Endothelial cell of umbilical vein (primary cell): ENCODE results near the gene NONO. TPM values are rescaled to one million over a fixed set of nuclear protein-coding genes. Genes with fewer than 3 reads are reported as not detected.
"Not testable (repeated sequence)": the region's sequence is repeated elsewhere in the genome, so short reads cannot be mapped to it uniquely, and the experiment has no call there.

Experiments
- BruUV-seq: library from RNA; stranded (reverse); fragments of 400-500 nt; replicated peaks from 2 replicates; lab custom pipeline; 2021; lab: Mats Ljungman, UMichigan
- CTCF ChIA-PET: fragments of 300-600, 350-600 bp; sonication (Branson Sonifier 250); formaldehyde crosslinking; loops from one replicate; lab custom pipeline; 2021; ENCODE audit warnings: antibody characterized with exemption, inconsistent platforms; lab: Charles Lee
- POLR2A ChIA-PET: fragments of 300-600, 350-600 bp; sonication (Branson Sonifier 250); formaldehyde crosslinking; loops from one replicate; lab custom pipeline; 2021; ENCODE audit warnings: antibody characterized with exemption, inconsistent platforms; lab: Charles Lee
- DNase-seq: peaks from one replicate; pipeline ENCODE4 v3.0.0-alpha.2; 2011; ENCODE audit warnings: low read depth, low spot score
- FAIRE-seq: peaks from 2 replicates; lab custom pipeline; 2011; peaks lifted over from hg19 to GRCh38; lab: Jason Lieb, UNC
- H2AFZ ChIP-seq: 2 replicates; pipeline ENCODE4 v1.6.0; 2012; ENCODE audit warnings: low read depth, low read length, control low read depth, inconsistent platforms
- H3K27ac ChIP-seq: 2 replicates; pipeline ENCODE4 v1.5.1; 2011; ENCODE audit warnings: low read depth, mild to moderate bottlenecking, control low read depth, low read length, moderate library complexity; ENCODE audit not compliant: insufficient read depth
- H3K27me3 ChIP-seq, 2 experiments: 2 replicates each; pipeline versions ENCODE4 v1.6.0 to v1.6.1; 2011; ENCODE audit warnings: low read length in 2 of 2, mixed read lengths in 1 of 2; ENCODE audit not compliant: control insufficient read depth in 2 of 2, insufficient read depth in 2 of 2
- H3K36me3 ChIP-seq, 2 experiments: 2 replicates in 1 of 2; 3 replicates in 1 of 2; pipeline ENCODE4 v1.5.1; 2011; ENCODE audit warnings: low read length in 2 of 2, mild to moderate bottlenecking in 1 of 2, moderate library complexity in 1 of 2; ENCODE audit not compliant: control insufficient read depth in 2 of 2, insufficient read depth in 2 of 2; ENCODE audit errors: extremely low read depth in 1 of 2
- H3K4me1 ChIP-seq: 3 replicates; pipeline ENCODE4 v1.5.1; 2011; ENCODE audit warnings: mild to moderate bottlenecking, low read length; ENCODE audit not compliant: control insufficient read depth, insufficient read depth; ENCODE audit errors: extremely low read depth
- H3K4me2 ChIP-seq: 2 replicates; pipeline ENCODE4 v1.6.1; 2011; ENCODE audit warnings: low read length, control low read depth, mixed read lengths; ENCODE audit not compliant: insufficient read depth
- H3K4me3 ChIP-seq, 3 experiments: fragments of 200-600 bp in 1 of 3; sonication (generic), shearing (Covaris generic) in 1 of 3; replicated peaks in 1 of 3; 2 replicates each; pipeline ENCODE4 v1.5.1; 2011 to 2016; ENCODE audit warnings: control low read depth in 3 of 3, low read length in 3 of 3, mild to moderate bottlenecking in 2 of 3, inconsistent platforms in 1 of 3, low read depth in 1 of 3, moderate library complexity in 1 of 3; ENCODE audit not compliant: insufficient read depth in 1 of 3
- H3K79me2 ChIP-seq: 2 replicates; pipeline ENCODE4 v1.6.0; 2012; ENCODE audit warnings: low read length, inconsistent platforms; ENCODE audit not compliant: control insufficient read depth, insufficient read depth
- H3K9ac ChIP-seq: replicated peaks from 2 replicates; pipeline ENCODE3; 2011; ENCODE audit warnings: low read length, control low read depth; ENCODE audit not compliant: insufficient read depth; ENCODE audit errors: extremely low read depth
- H3K9me1 ChIP-seq: replicated peaks from 3 replicates; pipeline ENCODE4 v1.6.0; 2011; ENCODE audit warnings: mild to moderate bottlenecking, low read length; ENCODE audit not compliant: control insufficient read depth, insufficient read depth; ENCODE audit errors: extremely low read depth
- H3K9me3 ChIP-seq: replicated peaks from 2 replicates; pipeline ENCODE4 v1.5.1; 2012; ENCODE audit warnings: low read length, inconsistent platforms; ENCODE audit not compliant: control insufficient read depth, insufficient read depth
- H4K20me1 ChIP-seq: replicated peaks from 2 replicates; pipeline ENCODE3; 2011; ENCODE audit warnings: mild to moderate bottlenecking, low read length; ENCODE audit not compliant: control insufficient read depth, insufficient read depth; ENCODE audit errors: extremely low read depth
- CTCF ChIP-seq, 2 donors: IDR thresholded peaks; 1 replicate in 1 of 2; 2 replicates in 1 of 2; pipeline ENCODE4 v1.5.1; 2011; ENCODE audit warnings: low read length in 2 of 2, mild to moderate bottlenecking in 2 of 2, moderate library complexity in 2 of 2, control low read depth in 1 of 2, inconsistent platforms in 1 of 2, low read depth in 1 of 2; ENCODE audit not compliant: insufficient read depth in 1 of 2; ENCODE audit errors: extremely low read depth in 1 of 2
- EZH2 ChIP-seq: IDR thresholded peaks from 2 replicates; pipeline ENCODE4 v1.6.1; 2012; ENCODE audit warnings: borderline replicate concordance, low read depth, mild to moderate bottlenecking, moderate library complexity, low read length, inconsistent platforms; ENCODE audit not compliant: severe bottlenecking
- FOS ChIP-seq: IDR thresholded peaks from 2 replicates; pipeline ENCODE4 v1.6.1; 2011; ENCODE audit warnings: mild to moderate bottlenecking, low read length, moderate library complexity, borderline replicate concordance; ENCODE audit not compliant: insufficient read depth
- GATA2 ChIP-seq: IDR thresholded peaks from 2 replicates; pipeline ENCODE4 v1.7.0; 2011; ENCODE audit warnings: low read depth, mild to moderate bottlenecking, moderate library complexity, mixed read lengths, low read length; ENCODE audit not compliant: insufficient read length, insufficient read depth
- JUN ChIP-seq: IDR thresholded peaks from 2 replicates; pipeline ENCODE4 v1.6.1; 2011; ENCODE audit warnings: borderline replicate concordance, low read depth; ENCODE audit not compliant: insufficient read length, insufficient read depth
- MAX ChIP-seq: IDR thresholded peaks from 2 replicates; pipeline ENCODE4 v1.6.1; 2011; ENCODE audit not compliant: insufficient read depth, insufficient read length
- MYC ChIP-seq: IDR thresholded peaks from one replicate; pipeline ENCODE4 v1.6.1; 2011; ENCODE audit warnings: mild to moderate bottlenecking, low read depth, low read length
- POLR2A ChIP-seq: IDR thresholded peaks from 2 replicates; pipeline ENCODE4 v1.6.1; 2012; ENCODE audit warnings: low read depth, mild to moderate bottlenecking, control low read depth, low read length
- POLR2AphosphoS5 ChIP-seq: IDR thresholded peaks from 2 replicates; pipeline ENCODE4 v1.6.1; 2012; ENCODE audit warnings: low read depth, mild to moderate bottlenecking, control low read depth, low read length, moderate library complexity; ENCODE audit not compliant: insufficient read depth
- dilution Hi-C: fragments of 300-500 bp; cut with MboI; formaldehyde crosslinking; loops from one replicate; pipeline ENCODE4 v1.15.0; 2019; ENCODE audit warnings: low sequenced_read_pairs; ENCODE audit not compliant: extremely low pct_ligation_motif_present
- intact Hi-C: fragments of 100-400 bp; cut with micrococcal nuclease; formaldehyde crosslinking; loops from one replicate; pipeline ENCODE4 v1.10.0; 2022
- polyA plus RNA-seq, 4 experiments: library from polyadenylated mRNA; depleted of rRNA in 3 of 4; stranded (reverse) in 3 of 4; unstranded in 1 of 4; fragments of >200 nt; gene quantifications; 2 replicates each; pipeline versions ENCODE4 v1.2.1 to v1.2.3, GENCODE V29; 2011 to 2012; ENCODE audit warnings: missing spikeins in 1 of 4
- total RNA-seq: library from RNA; stranded (reverse); gene quantifications from 2 replicates; pipeline ENCODE4 v1.2.3, GENCODE V29; 2021

NONO gene
- total and polyA plus RNA-seq, 2 donors (not counting 3 experiments of a cell fraction or from before 2014, with no cell fraction given) = 249 to 466 TPM

GRCh38 chrX:71326394-71326793 is 43.0 kb downstream of the NONO start:
- dilution Hi-C loops (no loop called here), intact Hi-C loops (no loop called here)
- Histone ChIP-seq H3K9me1 (no peaks in the 10 kb centered on the region), H3K4me3 (no peak overlapping the region), H4K20me1 (no peaks in the 10 kb centered on the region), H3K36me3 (no peaks in the 10 kb centered on the region), H3K27ac (no peak overlapping the region), H3K4me1 (no peaks in the 10 kb centered on the region), H3K27me3 (no peaks in the 10 kb centered on the region), H2AFZ (no peak overlapping the region), H3K9me3 (no peaks in the 10 kb centered on the region), H3K4me2 (no peak overlapping the region), H3K9ac (no peak overlapping the region), H3K79me2 (no peaks in the 10 kb centered on the region)
- CTCF ChIA-PET = no interaction called here
- FAIRE-seq (no peak), DNase-seq (no peak)
- no TSS peak for BruUV-seq
- POLR2A ChIA-PET = no interaction called here
- TF ChIP-seq POLR2A = no peak
- no peak for TF ChIP-seq CTCF (IDR thresholded peaks at IDR 0.05; ENCODE audit: extremely low read depth in 1 of 2, insufficient read depth in 1 of 2, low read depth in 1 of 2, low read length in 2 of 2)
- TF ChIP-seq POLR2AphosphoS5 = no peak
- TF ChIP-seq JUN = no peak
- TF ChIP-seq GATA2 = no peak
- no peak for TF ChIP-seq MAX
- TF ChIP-seq FOS = no peak
- no peak for TF ChIP-seq EZH2
- no peak for TF ChIP-seq MYC

DNA sequence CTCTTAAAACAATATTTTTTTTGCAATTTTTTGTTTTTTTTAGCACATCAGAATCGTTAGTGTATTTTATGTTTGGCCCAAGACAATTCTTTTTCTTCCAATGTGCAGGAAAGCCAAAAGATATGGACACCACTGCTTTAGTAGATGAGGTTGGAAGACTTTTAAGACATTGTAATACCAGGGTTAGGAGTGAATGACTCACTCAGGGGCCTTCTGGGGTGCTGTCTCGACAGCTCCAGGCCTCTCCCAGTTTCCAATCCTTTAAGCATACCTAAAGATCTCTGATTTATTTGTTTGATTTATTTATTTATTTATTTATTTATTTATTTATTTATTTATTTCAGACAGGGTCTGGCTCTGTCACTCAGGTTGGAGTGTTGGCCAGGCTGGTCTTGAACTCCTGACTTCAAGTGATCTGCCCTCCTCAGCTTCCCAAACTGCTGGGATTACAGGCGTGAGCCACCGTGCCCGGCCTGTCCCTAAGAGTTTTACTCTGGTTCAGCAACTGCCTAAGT is 65.8 kb downstream of the NONO start:
- H3K9ac ChIP-seq, H2AFZ ChIP-seq, H3K27me3 ChIP-seq, dilution Hi-C loops, H3K4me2 ChIP-seq, H3K27ac ChIP-seq, H4K20me1 ChIP-seq, intact Hi-C loops, DNase-seq, H3K4me1 ChIP-seq, BruUV-seq, H3K9me1 ChIP-seq, H3K79me2 ChIP-seq, POLR2A ChIA-PET, FAIRE-seq, H3K9me3 ChIP-seq, CTCF ChIA-PET, H3K36me3 ChIP-seq, H3K4me3 ChIP-seq: not testable (repeated sequence)

DNA sequence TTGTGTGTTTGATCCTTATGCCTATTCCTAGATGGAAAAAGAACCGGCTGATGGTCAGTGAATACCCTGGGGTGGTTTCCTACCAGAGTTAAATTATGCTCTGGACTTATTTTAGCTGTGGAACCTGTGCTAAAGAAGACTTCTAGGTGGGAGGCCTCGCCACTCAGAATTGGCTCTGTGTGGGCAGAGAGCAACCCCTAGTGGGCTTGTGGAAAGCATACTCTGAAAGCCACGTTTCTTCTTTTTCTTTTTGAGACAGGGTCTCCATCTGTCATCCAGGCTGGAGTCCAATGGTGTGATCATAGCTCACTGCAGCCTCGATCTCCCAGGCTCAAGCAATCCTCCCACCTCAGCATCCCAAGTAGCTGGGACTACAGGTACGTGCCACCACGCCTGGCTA is 66.4 kb downstream of the NONO start:
- H3K79me2 ChIP-seq, H3K9me3 ChIP-seq, H4K20me1 ChIP-seq, H3K27ac ChIP-seq, intact Hi-C loops, H3K9ac ChIP-seq, H3K9me1 ChIP-seq, DNase-seq, H2AFZ ChIP-seq, H3K4me3 ChIP-seq, BruUV-seq, H3K4me1 ChIP-seq, H3K36me3 ChIP-seq, dilution Hi-C loops, H3K4me2 ChIP-seq, FAIRE-seq, CTCF ChIA-PET, H3K27me3 ChIP-seq, POLR2A ChIA-PET: not testable (repeated sequence)
